ENCODE data around the gene DCLRE1A.

- TF ChIP-seq POLR2A (IDR thresholded peaks at IDR 0.05) (no peak), CTCF (IDR thresholded peaks at IDR 0.05) (no peak)
Measured at GRCh38 chr10:113801569-113801968, 52.3 kb downstream of the DCLRE1A start.

Measured in Peyer's patch (tissue), 4 donors.